AG09319 (cell line): ENCODE results near the gene JAK3.

ENCODE experiments used
- DNase-seq: peaks from one replicate; pipeline ENCODE4 v3.0.0-alpha.2; 2010; ENCODE audit warnings: low read depth; ENCODE audit errors: extremely low read depth
- CTCF ChIP-seq: IDR thresholded peaks from 2 replicates; pipeline ENCODE4 v1.5.1; 2011; ENCODE audit warnings: low read depth, mild to moderate bottlenecking, inconsistent platforms, low read length, moderate library complexity

The JAK3 gene

GRCh38 chr19:17775991-17776803, 71.6 kb downstream of the JAK3 start:
- no peak for TF ChIP-seq CTCF
- DNase-seq = no peak

GRCh38 chr19:17775245-17775927, 72.4 kb downstream of the JAK3 start:
- TF ChIP-seq CTCF = peak; percentile 52
- DNase-seq = no peak
